ENCODE results near the gene IDUA.

Gene IDUA

DNA sequence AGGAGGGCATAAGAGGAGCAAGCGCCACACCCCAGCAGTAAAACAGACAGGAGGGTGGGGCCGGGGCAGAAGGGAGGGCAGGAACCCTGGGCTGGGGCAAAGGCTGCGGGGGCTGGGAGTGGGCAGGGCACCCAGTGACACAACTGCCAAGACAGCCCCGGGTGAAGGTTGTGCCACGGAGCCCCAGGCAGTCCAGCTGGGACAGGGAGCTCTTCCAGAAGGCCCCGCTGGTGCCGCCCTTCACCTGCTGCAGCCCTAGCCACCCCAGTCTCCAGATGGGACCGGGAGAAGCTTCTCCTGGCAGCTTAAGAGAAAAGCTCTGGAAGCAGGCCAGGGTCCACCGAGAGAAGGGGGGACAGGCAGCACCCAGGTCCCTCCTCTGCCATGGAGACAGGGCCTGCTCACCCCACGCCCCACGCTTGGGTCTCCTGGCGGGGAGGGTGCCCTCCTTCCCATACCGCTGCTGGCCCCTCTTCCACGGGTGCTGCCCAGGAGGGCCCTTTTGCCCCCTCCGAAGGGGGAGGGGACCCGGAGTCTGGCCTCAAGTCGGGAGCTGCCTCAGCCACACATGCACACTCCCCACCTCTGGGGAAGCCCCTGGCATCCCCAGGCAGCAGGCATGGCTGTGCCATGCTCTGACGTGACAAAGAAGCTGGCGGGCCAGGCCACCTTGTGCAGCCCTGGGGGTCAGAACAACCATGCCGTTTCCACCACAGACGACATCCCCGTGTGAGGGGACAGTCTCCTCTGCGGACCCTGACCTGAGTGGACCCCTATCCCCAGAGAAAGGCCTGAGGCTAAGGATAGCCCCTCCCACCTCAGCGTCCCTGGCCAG, 15.0 kb upstream of the IDUA start:
- no peak for DNase-seq
- Histone ChIP-seq H3K27me3 (replicated peaks; ENCODE audit: insufficient read depth, low read length) (no peaks in the 10 kb centered on the region), H3F3A (ENCODE audit: insufficient read depth, low read length) (no peaks in the 10 kb centered on the region), H3K9ac (ENCODE audit: low read length) (no peak overlapping the region), H4K20me1 (ENCODE audit: insufficient read depth, low read length) (no peaks in the 10 kb centered on the region), H3K4me3 (ENCODE audit: low read length) (no peak overlapping the region), H3K27ac (ENCODE audit: low read length) (no peak overlapping the region), H2AFZ (ENCODE audit: low read length) (no peak overlapping the region), H3K9me2 (replicated peaks; ENCODE audit: insufficient read depth, low read length) (no peaks in the 10 kb centered on the region), H3K79me2 (ENCODE audit: low read length) (no peaks in the 10 kb centered on the region), H3K9me3 (replicated peaks; ENCODE audit: insufficient read depth, low read length) (no peaks in the 10 kb centered on the region), H3K4me1 (ENCODE audit: low read length) (no peaks in the 10 kb centered on the region), H3K4me2 (ENCODE audit: low read depth, low read length) (no peak overlapping the region), H3K36me3 (replicated peaks; ENCODE audit: insufficient read depth, low read length) (no peaks in the 10 kb centered on the region)
- TF ChIP-seq, protein P1, sequence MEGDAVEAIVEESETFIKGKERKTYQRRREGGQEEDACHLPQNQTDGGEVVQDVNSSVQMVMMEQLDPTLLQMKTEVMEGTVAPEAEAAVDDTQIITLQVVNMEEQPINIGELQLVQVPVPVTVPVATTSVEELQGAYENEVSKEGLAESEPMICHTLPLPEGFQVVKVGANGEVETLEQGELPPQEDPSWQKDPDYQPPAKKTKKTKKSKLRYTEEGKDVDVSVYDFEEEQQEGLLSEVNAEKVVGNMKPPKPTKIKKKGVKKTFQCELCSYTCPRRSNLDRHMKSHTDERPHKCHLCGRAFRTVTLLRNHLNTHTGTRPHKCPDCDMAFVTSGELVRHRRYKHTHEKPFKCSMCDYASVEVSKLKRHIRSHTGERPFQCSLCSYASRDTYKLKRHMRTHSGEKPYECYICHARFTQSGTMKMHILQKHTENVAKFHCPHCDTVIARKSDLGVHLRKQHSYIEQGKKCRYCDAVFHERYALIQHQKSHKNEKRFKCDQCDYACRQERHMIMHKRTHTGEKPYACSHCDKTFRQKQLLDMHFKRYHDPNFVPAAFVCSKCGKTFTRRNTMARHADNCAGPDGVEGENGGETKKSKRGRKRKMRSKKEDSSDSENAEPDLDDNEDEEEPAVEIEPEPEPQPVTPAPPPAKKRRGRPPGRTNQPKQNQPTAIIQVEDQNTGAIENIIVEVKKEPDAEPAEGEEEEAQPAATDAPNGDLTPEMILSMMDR (IDR thresholded peaks at IDR 0.05; ENCODE audit: low read length), result no peak
- TF ChIP-seq EZH2phosphoT487 (IDR thresholded peaks at IDR 0.05; ENCODE audit: low read length) (no peak), EZH2 (optimal IDR thresholded peaks at IDR 0.05; ENCODE audit: low read depth, low read length) (no peak)

DNA sequence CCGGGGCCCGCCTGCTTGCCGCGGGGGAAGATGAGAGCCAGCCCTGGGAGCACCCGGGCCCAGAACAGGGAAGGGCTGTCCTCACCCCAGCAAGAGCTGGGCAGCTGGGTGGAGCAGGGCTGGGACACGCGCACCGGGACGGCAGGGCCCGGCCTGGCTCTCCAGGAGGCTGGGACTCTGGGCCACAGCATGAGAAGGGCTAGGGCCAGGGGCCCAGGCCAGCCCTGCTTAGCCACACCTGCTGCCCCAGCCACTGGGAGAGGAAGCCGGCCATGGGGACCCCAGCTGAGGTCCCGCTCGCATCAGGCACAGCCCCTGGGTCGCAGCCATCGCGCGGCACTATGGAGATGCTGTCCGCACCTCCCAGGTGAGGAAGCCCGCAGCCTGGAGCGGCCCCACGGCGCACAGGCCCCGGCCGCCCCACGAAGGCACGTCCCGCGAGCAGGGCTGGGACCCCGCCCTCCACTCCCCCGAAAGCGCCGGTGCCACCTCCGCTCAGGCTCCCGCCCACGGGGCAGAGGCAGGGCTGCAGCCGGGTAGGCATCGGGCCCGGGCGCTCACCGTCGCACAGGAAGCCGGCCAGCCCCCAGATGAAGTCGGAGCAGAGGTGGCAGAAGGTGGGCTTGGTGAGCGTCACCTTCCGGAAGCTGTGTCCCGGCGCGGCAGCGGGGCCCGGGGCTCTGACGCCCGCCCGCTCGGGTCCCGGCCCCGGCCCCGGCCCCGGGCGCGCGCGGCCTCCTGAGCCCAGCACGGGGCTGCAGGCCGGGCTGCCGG, 14.0 kb upstream of the IDUA start:
- Histone ChIP-seq H3K9me3 (replicated peaks; ENCODE audit: insufficient read depth, low read length) (no peaks in the 10 kb centered on the region), H3K27me3 (replicated peaks; ENCODE audit: insufficient read depth, low read length) (no peaks in the 10 kb centered on the region), H4K20me1 (ENCODE audit: insufficient read depth, low read length) (no peaks in the 10 kb centered on the region), H3K4me2 (ENCODE audit: low read depth, low read length) (no peak overlapping the region), H3K9ac (ENCODE audit: low read length) (no peak overlapping the region), H3K27ac (ENCODE audit: low read length) (no peak overlapping the region), H2AFZ (ENCODE audit: low read length) (no peak overlapping the region), H3F3A (ENCODE audit: insufficient read depth, low read length) (no peaks in the 10 kb centered on the region), H3K79me2 (ENCODE audit: low read length) (no peaks in the 10 kb centered on the region), H3K9me2 (replicated peaks; ENCODE audit: insufficient read depth, low read length) (no peaks in the 10 kb centered on the region), H3K4me1 (ENCODE audit: low read length) (no peaks in the 10 kb centered on the region), H3K36me3 (replicated peaks; ENCODE audit: insufficient read depth, low read length) (no peaks in the 10 kb centered on the region), H3K4me3 (ENCODE audit: low read length) (no peak overlapping the region)
- TF ChIP-seq EZH2phosphoT487 (IDR thresholded peaks at IDR 0.05; ENCODE audit: low read length), result no peak
- TF ChIP-seq, protein P1 (IDR thresholded peaks at IDR 0.05; ENCODE audit: low read length), result no peak
- TF ChIP-seq EZH2 (optimal IDR thresholded peaks at IDR 0.05; ENCODE audit: low read depth, low read length), result no peak
- DNase-seq, result no peak

DNA sequence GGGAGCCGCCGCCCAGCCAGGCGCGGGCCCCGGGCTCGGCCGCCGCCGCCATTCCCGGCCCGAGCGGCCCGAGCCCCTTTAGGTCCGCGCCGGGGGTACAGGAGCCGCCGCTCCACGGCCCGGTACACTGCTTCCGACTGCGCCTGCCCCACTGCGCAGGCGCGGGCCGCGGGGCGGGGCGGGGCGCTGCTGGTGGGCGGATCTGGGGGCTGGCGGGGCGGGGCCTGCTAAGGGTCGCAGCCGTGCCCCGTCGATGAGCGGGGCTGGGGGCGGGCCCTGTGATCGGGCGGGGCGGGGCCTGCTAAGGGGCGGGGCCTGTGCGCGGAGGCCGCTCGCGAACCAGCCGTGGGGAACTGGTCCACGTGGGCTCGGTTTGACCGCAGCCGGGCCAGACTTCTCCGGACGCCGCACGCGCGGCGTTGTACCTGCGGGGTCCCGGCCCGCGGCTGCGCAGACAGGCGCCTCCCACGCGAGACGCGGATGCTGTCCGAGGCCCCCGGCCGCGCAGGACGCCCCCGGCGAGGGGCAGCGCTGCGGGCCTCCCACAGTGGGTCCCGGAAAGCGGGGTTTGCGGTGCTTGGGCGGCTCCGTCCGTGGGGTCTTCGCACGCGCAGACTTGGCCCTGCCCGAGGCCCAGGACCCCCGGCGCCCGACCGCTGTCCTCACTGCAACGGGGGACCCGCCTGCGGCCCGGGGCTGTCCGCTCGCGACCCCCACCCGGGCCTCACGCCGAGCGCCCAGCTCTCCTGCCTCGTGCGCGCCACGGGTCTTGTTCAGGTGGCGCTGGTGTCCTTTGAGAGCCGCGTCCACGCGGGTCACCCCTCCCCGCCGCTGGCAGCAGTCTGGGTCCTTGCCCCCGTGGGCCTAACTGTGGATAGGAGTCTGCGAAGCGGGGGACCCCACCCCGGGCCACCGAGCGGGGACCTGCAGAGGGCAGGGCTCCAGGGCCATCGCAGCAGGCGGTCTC, 13.1 kb upstream of the IDUA start, which contains the start of gene DGKQ:
Gene DGKQ (minus strand): TSS at position 139 of the 967 bp plus-strand sequence. CDS start 87 bp downstream, at position 52.
- H3K4me1 ChIP-seq (ENCODE audit: low read length), result no peaks in the 10 kb centered on the region

More for the DNA sequence above, 13.1 kb upstream of the IDUA start, which contains the start of gene DGKQ:
- Histone ChIP-seq H3K27ac (ENCODE audit: low read length) (no peak within 1 kb of the TSS), H3K27me3 (replicated peaks; ENCODE audit: insufficient read depth, low read length) (no peaks in the 10 kb centered on the region), H3K36me3 (replicated peaks; ENCODE audit: insufficient read depth, low read length) (no peaks in the 10 kb centered on the region), H2AFZ (ENCODE audit: low read length) (no peak within 1 kb of the TSS), H3K9me2 (replicated peaks; ENCODE audit: insufficient read depth, low read length) (no peaks in the 10 kb centered on the region), H3F3A (ENCODE audit: insufficient read depth, low read length) (no peaks in the 10 kb centered on the region), H3K4me2 (ENCODE audit: low read depth, low read length) (no peak within 1 kb of the TSS), H3K9me3 (replicated peaks; ENCODE audit: insufficient read depth, low read length) (no peaks in the 10 kb centered on the region), H4K20me1 (ENCODE audit: insufficient read depth, low read length) (no peaks in the 10 kb centered on the region), H3K9ac (ENCODE audit: low read length) (no peak within 1 kb of the TSS), H3K79me2 (ENCODE audit: low read length) (no peaks in the 10 kb centered on the region), H3K4me3 (ENCODE audit: low read length) (no peak within 1 kb of the TSS)
- no peak for DNase-seq
- TF ChIP-seq EZH2 (optimal IDR thresholded peaks at IDR 0.05; ENCODE audit: low read depth, low read length), result no peak
- TF ChIP-seq EZH2phosphoT487 (IDR thresholded peaks at IDR 0.05; ENCODE audit: low read length), result no peak
- TF ChIP-seq, protein P1 (IDR thresholded peaks at IDR 0.05; ENCODE audit: low read length), result no peak
